ENCODE measurements around the gene TANGO6. TPM values are rescaled to one million over a fixed set of nuclear protein-coding genes. Genes with fewer than 3 reads are reported as not detected.
"Not testable (repeated sequence)": the region's sequence is repeated elsewhere in the genome, so short reads cannot be mapped to it uniquely, and the experiment has no call there.

TANGO6 gene
- total RNA-seq, 1 donor = 38.0 TPM

- H3K4me1 ChIP-seq (ENCODE audit: insufficient read depth, low read length) = no peaks in the 10 kb centered on the region
- H4K20me1 ChIP-seq (ENCODE audit: insufficient read depth, low read length) = no peaks in the 10 kb centered on the region
- no peak overlapping the region for H3K4me2 ChIP-seq (ENCODE audit: insufficient read depth, low read length)
- no peaks in the 10 kb centered on the region for H3K9me3 ChIP-seq (ENCODE audit: low read depth, low read length)
- no peak for DNase-seq (ENCODE audit: insufficient read length, low spot score, missing footprints)
- no peaks in the 10 kb centered on the region for H3K27me3 ChIP-seq (ENCODE audit: insufficient read depth, low read length)
- no peaks in the 10 kb centered on the region for H3K36me3 ChIP-seq (ENCODE audit: insufficient read depth, low read length)
- no peak for TF ChIP-seq CTCF (IDR thresholded peaks at IDR 0.05; ENCODE audit: extremely low read depth, low read depth, low read length)
- H3K27ac ChIP-seq (ENCODE audit: low read depth, low read length) = no peak overlapping the region
- H3K4me3 ChIP-seq (ENCODE audit: insufficient read depth, low read length) = no peak overlapping the region
- no peaks in the 10 kb centered on the region for H3K79me2 ChIP-seq (ENCODE audit: insufficient read depth, low read length)
- no peak overlapping the region for H2AFZ ChIP-seq (ENCODE audit: low read length)
Observed at GRCh38 chr16:68835970-68836369, 7.4 kb upstream of the TANGO6 start.

GRCh38 chr16:68839831-68840230, 3.5 kb upstream of the TANGO6 start:
- no peaks in the 10 kb centered on the region for H3K36me3 ChIP-seq (ENCODE audit: insufficient read depth, low read length)
- peak; percentile 80 for DNase-seq (ENCODE audit: insufficient read length, low spot score, missing footprints)

GRCh38 chr16:68842964-68843481, 308 bp upstream of the TANGO6 start:
- H3K27me3 ChIP-seq (ENCODE audit: insufficient read depth, low read length); DNase-seq (ENCODE audit: insufficient read length, low spot score, missing footprints); H3K27ac ChIP-seq (ENCODE audit: low read depth, low read length); H3K36me3 ChIP-seq (ENCODE audit: insufficient read depth, low read length); H4K20me1 ChIP-seq (ENCODE audit: insufficient read depth, low read length); H3K4me1 ChIP-seq (ENCODE audit: insufficient read depth, low read length); H3K9me3 ChIP-seq (ENCODE audit: low read depth, low read length): not testable (repeated sequence)
- Histone ChIP-seq H2AFZ (ENCODE audit: low read length) (peak overlapping the region; percentile 96), H3K79me2 (ENCODE audit: insufficient read depth, low read length) (peaks cover 17% of the 10 kb centered on the region), H3K4me2 (ENCODE audit: insufficient read depth, low read length) (peak overlapping the region; percentile 97), H3K4me3 (ENCODE audit: insufficient read depth, low read length) (peak overlapping the region; percentile 91)

More at GRCh38 chr16:68839831-68840230, 3.5 kb upstream of the TANGO6 start:
- Histone ChIP-seq H3K4me3 (ENCODE audit: insufficient read depth, low read length) (no peak overlapping the region), H3K79me2 (ENCODE audit: insufficient read depth, low read length) (peaks cover 13% of the 10 kb centered on the region), H3K9me3 (ENCODE audit: low read depth, low read length) (no peaks in the 10 kb centered on the region), H4K20me1 (ENCODE audit: insufficient read depth, low read length) (no peaks in the 10 kb centered on the region), H3K27me3 (ENCODE audit: insufficient read depth, low read length) (no peaks in the 10 kb centered on the region), H3K27ac (ENCODE audit: low read depth, low read length) (no peak overlapping the region), H3K4me1 (ENCODE audit: insufficient read depth, low read length) (peaks cover 7% of the 10 kb centered on the region), H3K4me2 (ENCODE audit: insufficient read depth, low read length) (no peak overlapping the region), H2AFZ (ENCODE audit: low read length) (no peak overlapping the region)
- no peak for TF ChIP-seq CTCF (IDR thresholded peaks at IDR 0.05; ENCODE audit: extremely low read depth, low read depth, low read length)

- peak overlapping the region; percentile 96 for H2AFZ ChIP-seq (ENCODE audit: low read length)
- no peak for TF ChIP-seq CTCF (IDR thresholded peaks at IDR 0.05; ENCODE audit: extremely low read depth, low read depth, low read length)
- peak overlapping the region; percentile 97 for H3K4me2 ChIP-seq (ENCODE audit: insufficient read depth, low read length)
- no peaks in the 10 kb centered on the region for H3K27me3 ChIP-seq (ENCODE audit: insufficient read depth, low read length)
- H3K9me3 ChIP-seq (ENCODE audit: low read depth, low read length) = no peaks in the 10 kb centered on the region
- H4K20me1 ChIP-seq (ENCODE audit: insufficient read depth, low read length) = no peaks in the 10 kb centered on the region
- H3K36me3 ChIP-seq (ENCODE audit: insufficient read depth, low read length) = no peaks in the 10 kb centered on the region
- no peak for DNase-seq (ENCODE audit: insufficient read length, low spot score, missing footprints)
- peak overlapping the region; percentile 77 for H3K27ac ChIP-seq (ENCODE audit: low read depth, low read length)
- peaks cover 9% of the 10 kb centered on the region for H3K4me1 ChIP-seq (ENCODE audit: insufficient read depth, low read length)
- peak overlapping the region; percentile 91 for H3K4me3 ChIP-seq (ENCODE audit: insufficient read depth, low read length)
- H3K79me2 ChIP-seq (ENCODE audit: insufficient read depth, low read length) = peaks cover 23% of the 10 kb centered on the region
Observed at GRCh38 chr16:68844211-68844564, 857 bp downstream of the TANGO6 start.

Data from osteoblast (primary cell).